Umbilical cord (tissue), 1 donor: ENCODE data around the gene KDM6A. TPM values are rescaled to one million over a fixed set of nuclear protein-coding genes. Genes with fewer than 3 reads are reported as not detected.

Experiments
- total RNA-seq: library from RNA; depleted of rRNA; stranded (reverse); fragments of >200 nt; gene quantifications from one replicate; pipeline ENCODE4 v1.2.3, GENCODE V29; 2014; ENCODE audit warnings: low replicate concordance; ENCODE audit not compliant: insufficient read depth

Gene KDM6A
- total RNA-seq, 1 donor from 2014 or later = 24.3 TPM

Other genes with a start within 250 kb of the KDM6A start
- gene DUSP21, start 29.2 kb upstream of the KDM6A start, total RNA-seq = 0.72 TPM